ENCODE measurements around the gene BMPR1A. TPM values are rescaled to one million over a fixed set of nuclear protein-coding genes. Genes with fewer than 3 reads are reported as not detected.

Gene BMPR1A
- total and polyA plus RNA-seq, 2 of the 13 experiments (the other 11 are each of a cell fraction or from before 2014, with no cell fraction given), result 17.8 to 44.2 TPM

- no peak for TF ChIP-seq PBX3 (CRISPR knock-in tag; IDR thresholded peaks at IDR 0.05; ENCODE audit: borderline replicate concordance)
- TF ChIP-seq POLR2G (IDR thresholded peaks at IDR 0.05; ENCODE audit: low read depth, low read length), result no peak
- TF ChIP-seq ZBTB1 (CRISPR knock-in tag; IDR thresholded peaks at IDR 0.05; ENCODE audit: borderline replicate concordance), result no peak
- TF ChIP-seq, protein P1, sequence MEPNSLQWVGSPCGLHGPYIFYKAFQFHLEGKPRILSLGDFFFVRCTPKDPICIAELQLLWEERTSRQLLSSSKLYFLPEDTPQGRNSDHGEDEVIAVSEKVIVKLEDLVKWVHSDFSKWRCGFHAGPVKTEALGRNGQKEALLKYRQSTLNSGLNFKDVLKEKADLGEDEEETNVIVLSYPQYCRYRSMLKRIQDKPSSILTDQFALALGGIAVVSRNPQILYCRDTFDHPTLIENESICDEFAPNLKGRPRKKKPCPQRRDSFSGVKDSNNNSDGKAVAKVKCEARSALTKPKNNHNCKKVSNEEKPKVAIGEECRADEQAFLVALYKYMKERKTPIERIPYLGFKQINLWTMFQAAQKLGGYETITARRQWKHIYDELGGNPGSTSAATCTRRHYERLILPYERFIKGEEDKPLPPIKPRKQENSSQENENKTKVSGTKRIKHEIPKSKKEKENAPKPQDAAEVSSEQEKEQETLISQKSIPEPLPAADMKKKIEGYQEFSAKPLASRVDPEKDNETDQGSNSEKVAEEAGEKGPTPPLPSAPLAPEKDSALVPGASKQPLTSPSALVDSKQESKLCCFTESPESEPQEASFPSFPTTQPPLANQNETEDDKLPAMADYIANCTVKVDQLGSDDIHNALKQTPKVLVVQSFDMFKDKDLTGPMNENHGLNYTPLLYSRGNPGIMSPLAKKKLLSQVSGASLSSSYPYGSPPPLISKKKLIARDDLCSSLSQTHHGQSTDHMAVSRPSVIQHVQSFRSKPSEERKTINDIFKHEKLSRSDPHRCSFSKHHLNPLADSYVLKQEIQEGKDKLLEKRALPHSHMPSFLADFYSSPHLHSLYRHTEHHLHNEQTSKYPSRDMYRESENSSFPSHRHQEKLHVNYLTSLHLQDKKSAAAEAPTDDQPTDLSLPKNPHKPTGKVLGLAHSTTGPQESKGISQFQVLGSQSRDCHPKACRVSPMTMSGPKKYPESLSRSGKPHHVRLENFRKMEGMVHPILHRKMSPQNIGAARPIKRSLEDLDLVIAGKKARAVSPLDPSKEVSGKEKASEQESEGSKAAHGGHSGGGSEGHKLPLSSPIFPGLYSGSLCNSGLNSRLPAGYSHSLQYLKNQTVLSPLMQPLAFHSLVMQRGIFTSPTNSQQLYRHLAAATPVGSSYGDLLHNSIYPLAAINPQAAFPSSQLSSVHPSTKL (CRISPR knock-in tag; IDR thresholded peaks at IDR 0.05), result peak; percentile 96
- peak; percentile 49; the same call in 1 of the 2 replicates for TF ChIP-seq NCOR1 (IDR thresholded peaks at IDR 0.05; ENCODE audit: borderline replicate concordance, low read length)
- TF ChIP-seq, protein P2, sequence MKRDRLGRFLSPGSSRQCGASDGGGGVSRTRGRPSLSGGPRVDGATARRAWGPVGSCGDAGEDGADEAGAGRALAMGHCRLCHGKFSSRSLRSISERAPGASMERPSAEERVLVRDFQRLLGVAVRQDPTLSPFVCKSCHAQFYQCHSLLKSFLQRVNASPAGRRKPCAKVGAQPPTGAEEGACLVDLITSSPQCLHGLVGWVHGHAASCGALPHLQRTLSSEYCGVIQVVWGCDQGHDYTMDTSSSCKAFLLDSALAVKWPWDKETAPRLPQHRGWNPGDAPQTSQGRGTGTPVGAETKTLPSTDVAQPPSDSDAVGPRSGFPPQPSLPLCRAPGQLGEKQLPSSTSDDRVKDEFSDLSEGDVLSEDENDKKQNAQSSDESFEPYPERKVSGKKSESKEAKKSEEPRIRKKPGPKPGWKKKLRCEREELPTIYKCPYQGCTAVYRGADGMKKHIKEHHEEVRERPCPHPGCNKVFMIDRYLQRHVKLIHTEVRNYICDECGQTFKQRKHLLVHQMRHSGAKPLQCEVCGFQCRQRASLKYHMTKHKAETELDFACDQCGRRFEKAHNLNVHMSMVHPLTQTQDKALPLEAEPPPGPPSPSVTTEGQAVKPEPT (CRISPR knock-in tag; IDR thresholded peaks at IDR 0.05; ENCODE audit: low read depth), result no peak
- no peak for TF ChIP-seq CBX2 (IDR thresholded peaks at IDR 0.05; ENCODE audit: low read depth, low read length)
- TF ChIP-seq CBX2 (CRISPR knock-in tag; IDR thresholded peaks at IDR 0.05; ENCODE audit: low read depth), result no peak
- TF ChIP-seq ZNF766 (CRISPR knock-in tag; IDR thresholded peaks at IDR 0.05; ENCODE audit: borderline replicate concordance), result no peak
- no peak for TF ChIP-seq TRIM24 (CRISPR knock-in tag; IDR thresholded peaks at IDR 0.05)
- no peak for TF ChIP-seq GLI4 (CRISPR knock-in tag; IDR thresholded peaks at IDR 0.05; ENCODE audit: borderline replicate concordance)
- no peak for TF ChIP-seq HMGA1 (CRISPR knock-in tag; conservative IDR thresholded peaks at IDR 0.05)
- TF ChIP-seq ZNF670 (CRISPR knock-in tag; IDR thresholded peaks at IDR 0.05; ENCODE audit: borderline replicate concordance), result peak; percentile 92; the same call in 1 of the 2 replicates
- TF ChIP-seq, protein P3, sequence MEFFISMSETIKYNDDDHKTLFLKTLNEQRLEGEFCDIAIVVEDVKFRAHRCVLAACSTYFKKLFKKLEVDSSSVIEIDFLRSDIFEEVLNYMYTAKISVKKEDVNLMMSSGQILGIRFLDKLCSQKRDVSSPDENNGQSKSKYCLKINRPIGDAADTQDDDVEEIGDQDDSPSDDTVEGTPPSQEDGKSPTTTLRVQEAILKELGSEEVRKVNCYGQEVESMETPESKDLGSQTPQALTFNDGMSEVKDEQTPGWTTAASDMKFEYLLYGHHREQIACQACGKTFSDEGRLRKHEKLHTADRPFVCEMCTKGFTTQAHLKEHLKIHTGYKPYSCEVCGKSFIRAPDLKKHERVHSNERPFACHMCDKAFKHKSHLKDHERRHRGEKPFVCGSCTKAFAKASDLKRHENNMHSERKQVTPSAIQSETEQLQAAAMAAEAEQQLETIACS (CRISPR knock-in tag; IDR thresholded peaks at IDR 0.05), result no peak
- TF ChIP-seq FLYWCH1 (CRISPR knock-in tag; IDR thresholded peaks at IDR 0.05), result no peak
- peak; percentile 94 for TF ChIP-seq HDAC1 (CRISPR knock-in tag; IDR thresholded peaks at IDR 0.05)
- TF ChIP-seq JARID2 (CRISPR knock-in tag; IDR thresholded peaks at IDR 0.05; ENCODE audit: insufficient replicate concordance), result no peak
- no peak; the same call in 1 of the 2 replicates for TF ChIP-seq ZNF800 (CRISPR knock-in tag; IDR thresholded peaks at IDR 0.05)
These were observed 18.8 kb downstream of the BMPR1A start (continued) for GRCh38 chr10:86775056-86775869.

All from HepG2 (cell line).